ENCODE results near the gene RAD51B.

Gene RAD51B

GRCh38 chr14:68312300-68312699 lies 492.7 kb downstream of the RAD51B start:
- Histone ChIP-seq H3K27me3 (no peaks in the 10 kb centered on the region), H3K4me1 (peaks cover 20% of the 10 kb centered on the region), H3K9me3 (no peaks in the 10 kb centered on the region), H3K36me3 (no peaks in the 10 kb centered on the region), H3K4me3 (ENCODE audit: low read depth, low read length) (no peak overlapping the region)
- no peak for TF ChIP-seq CTCF (IDR thresholded peaks at IDR 0.05; ENCODE audit: low read depth, low read length)
- no peak for DNase-seq

- no peaks in the 10 kb centered on the region for H3K36me3 ChIP-seq
- no peak for DNase-seq
- H3K9me3 ChIP-seq, result no peaks in the 10 kb centered on the region
- H3K27me3 ChIP-seq, result no peaks in the 10 kb centered on the region
- no peak overlapping the region for H3K4me3 ChIP-seq (ENCODE audit: low read depth, low read length)
- peaks cover 15% of the 10 kb centered on the region; the same call in 1 of the 2 replicates for H3K4me1 ChIP-seq
- no peak for TF ChIP-seq CTCF (IDR thresholded peaks at IDR 0.05; ENCODE audit: low read depth, low read length)
Measured at GRCh38 chr14:68312884-68313610, 493.5 kb downstream of the RAD51B start.

GRCh38 chr14:68314642-68315041 lies 495.1 kb downstream of the RAD51B start:
- H3K36me3 ChIP-seq, result no peaks in the 10 kb centered on the region
- no peak overlapping the region for H3K4me3 ChIP-seq (ENCODE audit: low read depth, low read length)
- H3K27me3 ChIP-seq, result no peaks in the 10 kb centered on the region
- H3K4me1 ChIP-seq, result peaks cover 7% of the 10 kb centered on the region; the same call in 1 of the 2 replicates
- DNase-seq, result no peak
- no peaks in the 10 kb centered on the region for H3K9me3 ChIP-seq
- no peak for TF ChIP-seq CTCF (IDR thresholded peaks at IDR 0.05; ENCODE audit: low read depth, low read length)

- H3K9me3 ChIP-seq, result no peaks in the 10 kb centered on the region
- no peak overlapping the region for H3K4me3 ChIP-seq (ENCODE audit: low read depth, low read length)
- no peak for DNase-seq
- no peaks in the 10 kb centered on the region for H3K36me3 ChIP-seq
- H3K27me3 ChIP-seq, result no peaks in the 10 kb centered on the region
- TF ChIP-seq CTCF (IDR thresholded peaks at IDR 0.05; ENCODE audit: low read depth, low read length), result no peak
- peaks cover 2% of the 10 kb centered on the region; the same call in 1 of the 2 replicates for H3K4me1 ChIP-seq
Measured at GRCh38 chr14:68315081-68315480, 495.5 kb downstream of the RAD51B start.

- DNase-seq, result no peak
- H3K36me3 ChIP-seq, result no peaks in the 10 kb centered on the region
- H3K27me3 ChIP-seq, result no peaks in the 10 kb centered on the region
- H3K4me3 ChIP-seq (ENCODE audit: low read depth, low read length), result no peak overlapping the region
- no peaks in the 10 kb centered on the region for H3K4me1 ChIP-seq
- no peak for TF ChIP-seq CTCF (IDR thresholded peaks at IDR 0.05; ENCODE audit: low read depth, low read length)
- no peaks in the 10 kb centered on the region for H3K9me3 ChIP-seq
Measured at GRCh38 chr14:68316078-68316868, 496.7 kb downstream of the RAD51B start.

- Histone ChIP-seq H3K36me3 (no peaks in the 10 kb centered on the region), H3K4me1 (no peaks in the 10 kb centered on the region), H3K4me3 (ENCODE audit: low read depth, low read length) (no peak overlapping the region), H3K9me3 (no peaks in the 10 kb centered on the region), H3K27me3 (no peaks in the 10 kb centered on the region)
- TF ChIP-seq CTCF (IDR thresholded peaks at IDR 0.05; ENCODE audit: low read depth, low read length), result no peak
- no peak for DNase-seq
Measured at GRCh38 chr14:68317239-68317638, 497.7 kb downstream of the RAD51B start.

Measured in BE2C (cell line).